ENCODE measurements around the gene TBC1D32.
"Not testable (repeated sequence)": the region's sequence is repeated elsewhere in the genome, so short reads cannot be mapped to it uniquely, and the experiment has no call there.

The TBC1D32 gene

DNA sequence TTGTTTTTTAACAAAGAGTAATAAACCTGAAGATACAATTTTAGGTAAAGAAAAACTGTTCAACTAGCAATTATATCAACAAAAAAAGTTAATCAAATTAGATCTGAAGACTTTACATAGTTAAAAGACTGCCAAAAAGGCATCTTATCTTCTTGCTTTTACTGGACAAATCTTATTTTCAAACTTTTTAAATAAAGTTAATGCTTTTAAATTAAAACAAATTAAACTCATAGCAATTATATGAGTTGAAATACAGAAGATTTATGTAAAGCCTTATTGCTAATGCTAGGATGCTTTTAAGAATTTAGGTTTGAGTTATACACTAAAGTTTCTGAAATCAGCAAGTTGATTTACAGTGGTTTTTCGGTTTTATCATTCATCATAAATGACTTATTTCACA, 227.3 kb downstream of the TBC1D32 start:
- no peak for FAIRE-seq

GRCh38 chr6:121105461-121105860, 228.8 kb downstream of the TBC1D32 start:
- no peak for FAIRE-seq

DNA sequence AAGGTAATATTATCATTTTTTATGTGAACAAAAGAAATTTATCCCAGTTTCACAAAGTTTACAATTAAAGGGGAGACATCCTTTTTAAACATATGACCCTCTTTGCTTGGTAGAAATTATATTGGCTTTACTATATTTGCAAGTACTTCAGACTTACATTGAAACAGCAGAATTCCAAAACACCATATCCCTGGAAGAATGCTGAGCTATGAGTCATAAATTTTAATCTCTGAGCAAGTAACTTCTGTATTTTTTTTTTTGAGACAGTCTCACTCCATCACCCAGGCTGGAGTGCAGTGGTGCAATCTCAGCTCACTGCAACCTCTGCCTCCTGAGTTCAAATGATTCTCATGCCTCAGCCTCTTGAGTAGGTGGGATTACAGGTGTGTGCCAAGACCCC, 240.4 kb downstream of the TBC1D32 start:
- no peak for FAIRE-seq

DNA sequence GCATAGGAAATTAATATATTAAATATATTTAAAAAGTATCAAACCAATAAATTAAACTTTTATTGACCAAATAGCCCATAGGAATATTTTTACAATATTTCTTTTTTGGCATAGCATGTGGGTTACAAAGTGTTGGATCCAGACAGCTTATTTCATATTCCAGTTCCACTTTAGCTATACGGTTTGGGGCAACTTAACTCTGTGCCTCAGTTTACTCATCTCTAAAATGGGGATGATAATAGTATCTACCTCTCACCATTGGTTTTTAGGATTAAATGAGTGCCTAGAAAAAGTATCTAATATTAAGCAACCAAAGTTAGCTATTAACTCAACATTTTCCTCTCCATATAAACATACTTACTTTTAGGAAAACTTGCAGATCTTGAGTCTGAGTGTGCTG, 243.8 kb downstream of the TBC1D32 start:
- no peak for FAIRE-seq

- FAIRE-seq = no peak
These were observed 247.4 kb downstream of the TBC1D32 start for GRCh38 chr6:121086876-121087275.

GRCh38 chr6:121076119-121076518, 258.2 kb downstream of the TBC1D32 start:
- FAIRE-seq = no peak

DNA sequence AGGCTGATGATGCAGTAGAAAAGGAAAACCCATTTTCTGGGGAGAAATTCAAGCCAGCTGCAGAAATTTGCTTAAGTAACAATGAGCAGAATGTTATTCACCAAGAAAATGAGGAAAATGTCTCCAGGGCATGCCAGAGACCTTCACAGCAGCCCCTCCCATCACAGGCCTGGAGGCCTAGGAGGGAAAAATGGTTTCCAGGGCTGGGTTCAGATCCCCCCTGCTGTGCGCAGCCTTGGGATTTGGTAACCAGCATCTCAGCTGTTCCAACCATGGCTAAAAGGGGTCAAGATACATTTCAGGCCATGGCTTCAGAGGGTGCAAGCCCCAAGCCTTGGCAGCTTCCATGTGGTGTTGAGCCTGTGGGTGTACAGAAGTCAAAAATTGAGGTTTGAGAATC, 265.5 kb downstream of the TBC1D32 start:
- not testable (repeated sequence) for FAIRE-seq

DNA sequence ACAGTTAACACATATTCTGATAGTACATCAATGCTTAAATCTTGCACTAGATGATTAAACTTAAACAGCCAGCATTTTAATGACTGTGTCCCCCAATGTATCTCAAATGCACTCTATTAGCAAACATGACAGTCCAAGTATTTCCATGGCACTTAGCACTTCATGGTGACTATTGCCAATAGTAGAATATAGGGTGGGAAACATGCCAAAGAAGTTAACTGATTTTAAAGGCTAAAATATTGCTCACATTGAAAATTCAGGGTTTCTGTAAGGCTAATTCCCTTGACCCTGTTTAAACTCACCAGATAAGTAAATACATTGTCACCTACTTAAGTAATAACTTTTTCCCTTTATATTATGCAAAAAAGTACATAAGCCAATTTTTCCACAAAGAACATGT, 266.9 kb downstream of the TBC1D32 start:
- FAIRE-seq = no peak

- no peak for FAIRE-seq
These were observed 269.9 kb downstream of the TBC1D32 start for GRCh38 chr6:121064345-121064744.

GRCh38 chr6:121055572-121056163, 278.6 kb downstream of the TBC1D32 start:
- peak; percentile 33 for FAIRE-seq

GRCh38 chr6:121048593-121048992, 285.7 kb downstream of the TBC1D32 start:
- FAIRE-seq = not testable (repeated sequence)

DNA sequence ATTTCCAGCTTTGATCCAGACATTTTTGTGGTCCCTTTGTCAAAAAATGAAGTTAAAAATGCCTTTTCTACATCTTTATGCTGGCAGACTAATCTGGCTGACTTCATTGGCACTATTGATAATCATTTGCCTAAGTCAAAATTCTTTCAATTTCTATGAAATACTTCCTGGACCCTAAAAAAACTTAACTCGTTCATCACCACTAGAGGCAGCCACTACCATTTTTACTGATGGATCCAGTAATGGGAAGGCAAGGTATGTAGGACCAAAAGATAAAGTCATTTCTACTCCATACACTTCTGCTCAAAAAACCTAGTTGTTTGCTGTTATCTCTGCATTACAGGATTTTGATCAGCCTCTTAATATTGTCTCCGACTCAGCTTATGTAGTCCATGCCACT, 289.4 kb downstream of the TBC1D32 start:
- not testable (repeated sequence) for FAIRE-seq

GRCh38 chr6:121043706-121044105, 290.6 kb downstream of the TBC1D32 start:
- FAIRE-seq = not testable (repeated sequence)

- peak; percentile 78 for FAIRE-seq
These were observed 291.1 kb downstream of the TBC1D32 start for GRCh38 chr6:121043211-121043610.

GRCh38 chr6:121042766-121043165, 291.5 kb downstream of the TBC1D32 start:
- FAIRE-seq = no peak

GRCh38 chr6:121040831-121041230, 293.4 kb downstream of the TBC1D32 start:
- no peak for FAIRE-seq

GRCh38 chr6:121033091-121033490, 301.2 kb downstream of the TBC1D32 start:
- peak; percentile 89 for FAIRE-seq

- FAIRE-seq = no peak
These were observed 301.8 kb downstream of the TBC1D32 start for GRCh38 chr6:121032268-121033006.

All from colon (tissue), 2 donors.